H9 (cell line): Measurements from ENCODE around the gene TEX44. TPM values are rescaled to one million over a fixed set of nuclear protein-coding genes. Genes with fewer than 3 reads are reported as not detected.
"Not testable (repeated sequence)": the region's sequence is repeated elsewhere in the genome, so short reads cannot be mapped to it uniquely, and the experiment has no call there.

Experiments
- DNase-seq: peaks from one replicate; pipeline ENCODE4 v3.0.0-alpha.2; 2017
- H2AFZ ChIP-seq: one replicate; pipeline ENCODE4 v1.6.1; 2013; ENCODE audit warnings: mild to moderate bottlenecking, low read length, control low read depth, moderate library complexity
- H2AK5ac ChIP-seq: 2 replicates; pipeline ENCODE4 v1.6.1; 2013; ENCODE audit warnings: low read length, control low read depth, mixed read lengths; ENCODE audit not compliant: insufficient read length
- H2BK120ac ChIP-seq: one replicate; pipeline ENCODE4 v1.6.1; 2013; ENCODE audit warnings: low read depth, mild to moderate bottlenecking, low read length, control low read depth, inconsistent platforms; ENCODE audit not compliant: poor library complexity, severe bottlenecking
- H2BK12ac ChIP-seq: 2 replicates; pipeline ENCODE4 v1.6.1; 2013; ENCODE audit warnings: low read length, control low read depth, mixed read lengths, low read depth; ENCODE audit not compliant: insufficient read length
- H2BK15ac ChIP-seq: 2 replicates; pipeline ENCODE4 v1.6.1; 2013; ENCODE audit warnings: low read depth, low read length, control low read depth
- H2BK20ac ChIP-seq: one replicate; pipeline ENCODE4 v1.6.1; 2013; ENCODE audit warnings: low read depth, mild to moderate bottlenecking, low read length, control low read depth, inconsistent platforms; ENCODE audit not compliant: poor library complexity, severe bottlenecking
- H2BK5ac ChIP-seq: 2 replicates; pipeline ENCODE4 v1.6.1; 2013; ENCODE audit warnings: low read length, control low read depth, mixed read lengths; ENCODE audit not compliant: insufficient read length
- H3K14ac ChIP-seq: 2 replicates; pipeline ENCODE4 v1.6.1; 2013; ENCODE audit warnings: low read length, control low read depth; ENCODE audit not compliant: insufficient read depth
- H3K18ac ChIP-seq: 2 replicates; pipeline ENCODE4 v1.6.1; 2013; ENCODE audit warnings: low read depth, mild to moderate bottlenecking, mixed read lengths, low read length, control low read depth; ENCODE audit not compliant: insufficient read length
- H3K23ac ChIP-seq: 2 replicates; pipeline ENCODE4 v1.6.1; 2013; ENCODE audit warnings: low read length, control low read depth, mixed read lengths, low read depth; ENCODE audit not compliant: insufficient read length
- H3K23me2 ChIP-seq: 2 replicates; pipeline ENCODE4 v1.6.1; 2013; ENCODE audit warnings: low read depth, mild to moderate bottlenecking, mixed read lengths, low read length, control low read depth; ENCODE audit not compliant: insufficient read length, poor library complexity, severe bottlenecking
- H3K27ac ChIP-seq: 2 replicates; pipeline ENCODE4 v1.5.1; 2013; ENCODE audit warnings: low read length, control low read depth, mixed read lengths, low read depth; ENCODE audit not compliant: insufficient read length
- H3K27me3 ChIP-seq: 2 replicates; pipeline ENCODE4 v1.6.1; 2013; ENCODE audit warnings: low read length, control low read depth, inconsistent platforms; ENCODE audit not compliant: insufficient read depth
- H3K4ac ChIP-seq: 2 replicates; pipeline ENCODE4 v1.6.1; 2013; ENCODE audit warnings: low read depth, mild to moderate bottlenecking, control low read depth, inconsistent platforms, low read length, moderate library complexity
- H3K4me1 ChIP-seq: 2 replicates; pipeline ENCODE4 v1.6.1; 2013; ENCODE audit warnings: low read length, control low read depth, inconsistent platforms; ENCODE audit not compliant: insufficient read depth
- H3K4me2 ChIP-seq: 2 replicates; pipeline ENCODE4 v1.6.1; 2013; ENCODE audit warnings: low read length, control low read depth, mixed read lengths; ENCODE audit not compliant: insufficient read length, insufficient read depth
- H3K56ac ChIP-seq: 2 replicates; pipeline ENCODE4 v1.6.1; 2013; ENCODE audit warnings: low read depth, mild to moderate bottlenecking, mixed read lengths, low read length, control low read depth; ENCODE audit not compliant: insufficient read length
- H3K79me1 ChIP-seq: 2 replicates; pipeline ENCODE4 v1.6.1; 2013; ENCODE audit warnings: low read depth, mild to moderate bottlenecking, moderate library complexity, low read length, control low read depth, inconsistent platforms; ENCODE audit not compliant: insufficient read depth, poor library complexity, severe bottlenecking
- H3K79me2 ChIP-seq: 2 replicates; pipeline ENCODE4 v1.6.1; 2013; ENCODE audit warnings: low read length, control low read depth, inconsistent platforms; ENCODE audit not compliant: insufficient read depth
- H3K9ac ChIP-seq: 2 replicates; pipeline ENCODE4 v1.6.1; 2013; ENCODE audit warnings: low read length, control low read depth, mixed read lengths; ENCODE audit not compliant: insufficient read length; ENCODE audit errors: extremely low read depth
- H3K9me3 ChIP-seq: one replicate; pipeline ENCODE4 v1.6.1; 2013; ENCODE audit warnings: low read depth, low read length, inconsistent platforms; ENCODE audit not compliant: control insufficient read depth
- H3T11ph ChIP-seq: one replicate; pipeline ENCODE4 v1.6.1; 2013; ENCODE audit warnings: mild to moderate bottlenecking, low read length, control low read depth, inconsistent platforms
- H4K20me1 ChIP-seq: one replicate; pipeline ENCODE4 v1.6.1; 2013; ENCODE audit not compliant: control insufficient read depth, insufficient read length, insufficient read depth
- H4K5ac ChIP-seq: 2 replicates; pipeline ENCODE4 v1.6.1; 2013; ENCODE audit warnings: low read depth, mild to moderate bottlenecking, mixed read lengths, low read length, control low read depth; ENCODE audit not compliant: insufficient read length
- H4K8ac ChIP-seq: replicated peaks from 2 replicates; pipeline ENCODE4 v1.6.1; 2013; ENCODE audit warnings: low read length, control low read depth, mixed read lengths, low read depth; ENCODE audit not compliant: insufficient read length
- H4K91ac ChIP-seq: 2 replicates; pipeline ENCODE4 v1.6.1; 2013; ENCODE audit warnings: low read depth, mild to moderate bottlenecking, moderate library complexity, mixed read lengths, low read length, control low read depth; ENCODE audit not compliant: insufficient read length
- H3K27ac Mint-ChIP-seq, 3 experiments: 2 replicates in 2 of 3; 3 replicates in 1 of 3; pipeline ENCODE4 v1.8.0; 2020 to 2021; ENCODE audit warnings: mixed read lengths in 3 of 3, mild to moderate bottlenecking in 1 of 3, moderate library complexity in 1 of 3
- H3K27me3 Mint-ChIP-seq: 2 replicates; pipeline ENCODE4 v1.8.0; 2021; ENCODE audit warnings: low read depth, mild to moderate bottlenecking, moderate library complexity, mixed read lengths
- H3K36me3 Mint-ChIP-seq, 3 experiments: 2 replicates in 2 of 3; 3 replicates in 1 of 3; pipeline ENCODE4 v1.8.0; 2020 to 2021; ENCODE audit warnings: low read depth in 3 of 3, mixed read lengths in 3 of 3; ENCODE audit not compliant: insufficient read depth in 1 of 3
- H3K4me1 Mint-ChIP-seq, 2 experiments: 2 replicates each; pipeline ENCODE4 v1.8.0; 2020; ENCODE audit warnings: mixed read lengths in 2 of 2
- H3K4me3 Mint-ChIP-seq, 2 experiments: 2 replicates in 1 of 2; 3 replicates in 1 of 2; pipeline ENCODE4 v1.8.0; 2020 to 2021; ENCODE audit warnings: mild to moderate bottlenecking in 2 of 2, mixed read lengths in 2 of 2, moderate library complexity in 1 of 2
- H3K9me3 Mint-ChIP-seq, 2 experiments: 2 replicates in 1 of 2; 3 replicates in 1 of 2; pipeline ENCODE4 v1.8.0; 2020; ENCODE audit warnings: mild to moderate bottlenecking in 2 of 2, mixed read lengths in 2 of 2, moderate library complexity in 1 of 2
- CTCF ChIP-seq: fragments of 200-600 bp; sonication (generic); conservative IDR thresholded peaks from 3 replicates; pipeline ENCODE4 v1.8.0; 2021; ENCODE audit warnings: antibody characterized with exemption, mild to moderate bottlenecking
- WGBS: extraction: QIAGEN DNeasy Blood & Tissue Kit; methylation state at CpG from one replicate; pipeline ENCODE4 v1.1.7; 2013; ENCODE audit warnings: missing lambda C conversion rate, low lambda C conversion rate, mixed read lengths; ENCODE audit not compliant: insufficient read length; ENCODE audit errors: extremely low coverage; 5-methylcytosine and 5-hydroxymethylcytosine counted together
- total RNA-seq: library from RNA; stranded (reverse); gene quantifications from 2 replicates; pipeline ENCODE4 v1.2.1, GENCODE V29; 2021

The TEX44 gene
- total RNA-seq, 1 experiment from 2014 or later, result not detected

- H3K23ac ChIP-seq, result no peak overlapping the region
- no peak overlapping the region for H2BK20ac ChIP-seq
- no peak overlapping the region for H3K27ac ChIP-seq
- H3K4me2 ChIP-seq, result no peak overlapping the region
- no peak for TF ChIP-seq CTCF
- H3K9me3 ChIP-seq, result no peaks in the 10 kb centered on the region
- H2BK12ac ChIP-seq, result no peak overlapping the region
- no peaks in the 10 kb centered on the region for H3K27me3 ChIP-seq
- no peaks in the 10 kb centered on the region; the same call in 1 of the 2 replicates for H3K27me3 Mint-ChIP-seq
- H2AK5ac ChIP-seq, result no peak overlapping the region
- H3K4me1 ChIP-seq, result 0 out of 2 replicates have a peak, but pooled peaks cover 2% of the 10 kb centered on the region
- no peak overlapping the region; the same call in 1 of the 2 replicates for H3K14ac ChIP-seq
- H2BK120ac ChIP-seq, result no peak overlapping the region
- no peak overlapping the region for H3K4ac ChIP-seq
- H2AFZ ChIP-seq, result no peak overlapping the region
- H3K9ac ChIP-seq, result no peak overlapping the region
- H3K79me1 ChIP-seq, result no peaks in the 10 kb centered on the region
- H2BK5ac ChIP-seq, result no peak overlapping the region
- no peak overlapping the region for H3K56ac ChIP-seq
- H3K18ac ChIP-seq, result peak overlapping the region; percentile 49
- H3K4me1 Mint-ChIP-seq, result peaks cover 23 to 32% of the 10 kb centered on the region in 2 experiments
- H3K4me3 Mint-ChIP-seq, result no peak overlapping the region; a peak in 1 of 5 replicates
- H3K27ac Mint-ChIP-seq, result peak overlapping the region; percentile 38 to 72 (median 54); a peak in 6 of 7 replicates
- peaks cover 4% of the 10 kb centered on the region in 2 experiments for H3K9me3 Mint-ChIP-seq
- no peak overlapping the region for H3T11ph ChIP-seq
- H4K91ac ChIP-seq, result no peak overlapping the region
- H2BK15ac ChIP-seq, result no peak overlapping the region
- peak; percentile 76 for DNase-seq
- no peaks in the 10 kb centered on the region for H3K23me2 ChIP-seq
- peaks cover 4 to 6% (median 5%) of the 10 kb centered on the region in 3 experiments for H3K36me3 Mint-ChIP-seq
- no CpG with 5 or more reads among the region's 11 CpGs for WGBS
- no peaks in the 10 kb centered on the region for H4K20me1 ChIP-seq
- no peaks in the 10 kb centered on the region for H3K79me2 ChIP-seq
- H4K5ac ChIP-seq, result no peak overlapping the region
- no peak overlapping the region for H4K8ac ChIP-seq
Measured at GRCh38 chr2:231583982-231584381, 8.7 kb upstream of the TEX44 start.

GRCh38 chr2:231587744-231588143 lies 4.9 kb upstream of the TEX44 start:
- H2BK5ac ChIP-seq, H3K27ac ChIP-seq, H3K79me1 ChIP-seq, H3K27me3 ChIP-seq, H3K23ac ChIP-seq, H2AK5ac ChIP-seq, H2BK120ac ChIP-seq, H3K23me2 ChIP-seq, H4K20me1 ChIP-seq, H4K91ac ChIP-seq, H2BK20ac ChIP-seq, H3K9ac ChIP-seq, H3K4me1 ChIP-seq, H3K27ac Mint-ChIP-seq, H2BK15ac ChIP-seq, H3K56ac ChIP-seq, DNase-seq, H3K36me3 Mint-ChIP-seq, H3K4me2 ChIP-seq, H3K4me3 Mint-ChIP-seq, H4K5ac ChIP-seq, H3K79me2 ChIP-seq, H3K27me3 Mint-ChIP-seq, H3K14ac ChIP-seq, H3K9me3 Mint-ChIP-seq, H3K9me3 ChIP-seq, H3K18ac ChIP-seq, H2AFZ ChIP-seq, H4K8ac ChIP-seq, H3K4ac ChIP-seq, H2BK12ac ChIP-seq, H3T11ph ChIP-seq: not testable (repeated sequence)
- H3K4me1 Mint-ChIP-seq, result peaks cover 19 to 30% of the 10 kb centered on the region in 2 experiments
- no CpG with 5 or more reads among the region's 1 CpG for WGBS
